HEK293T (cell line): ENCODE data around the gene MLLT11.
A peak's percentile ranks its signal among the peaks of the same experiment; 100 is the strongest.

ENCODE experiments used
- CTCF ChIA-PET: fragments of 350-600 bp; formaldehyde crosslinking; extraction: SDS; loops from one replicate; lab custom pipeline; 2021; ENCODE audit warnings: antibody characterized with exemption, inconsistent platforms; lab: Yijun Ruan, JAX
- POLR2A ChIA-PET: fragments of 350-600 bp; formaldehyde crosslinking; extraction: SDS; loops from one replicate; lab custom pipeline; 2020; ENCODE audit warnings: antibody characterized with exemption, inconsistent platforms; lab: Yijun Ruan, JAX
- DNase-seq: peaks from one replicate; pipeline ENCODE4 v3.0.0; 2012; ENCODE audit warnings: mixed read lengths; ENCODE audit errors: extremely low spot score
- ARNT ChIP-seq: fragments of 450-650 bp; IDR thresholded peaks from 2 replicates; pipeline ENCODE4 v1.6.1; 2017; ENCODE audit warnings: mild to moderate bottlenecking
- BHLHE40 ChIP-seq: fragments of 450-650 bp; IDR thresholded peaks from 2 replicates; pipeline ENCODE4 v1.6.1; 2016; ENCODE audit warnings: mild to moderate bottlenecking, moderate library complexity, borderline replicate concordance
- CTBP1 ChIP-seq: fragments of 450-650 bp; IDR thresholded peaks from 2 replicates; pipeline ENCODE4 v1.6.1; 2016; ENCODE audit warnings: borderline replicate concordance
- ELF4 ChIP-seq: fragments of 450-650 bp; IDR thresholded peaks from 2 replicates; pipeline ENCODE4 v1.6.1; 2017; ENCODE audit warnings: antibody characterized with exemption
- FOXA1 ChIP-seq: fragments of 450-650 bp; IDR thresholded peaks from 2 replicates; pipeline ENCODE4 v1.6.1; 2016; ENCODE audit warnings: mild to moderate bottlenecking
- FOXK2 ChIP-seq: fragments of 450-650 bp; IDR thresholded peaks from 2 replicates; pipeline ENCODE4 v1.6.1; 2016; ENCODE audit warnings: mild to moderate bottlenecking
- FOXM1 ChIP-seq: fragments of 450-650 bp; IDR thresholded peaks from 2 replicates; pipeline ENCODE4 v1.6.1; 2017; ENCODE audit warnings: mild to moderate bottlenecking, borderline replicate concordance
- HDGF ChIP-seq: fragments of 450-650 bp; IDR thresholded peaks from 2 replicates; pipeline ENCODE4 v1.6.1; 2017; ENCODE audit warnings: antibody characterized with exemption, borderline replicate concordance
- L3MBTL2 ChIP-seq: fragments of 450-650 bp; conservative IDR thresholded peaks from 2 replicates; pipeline ENCODE4 v1.6.1; 2016; ENCODE audit warnings: mild to moderate bottlenecking
- LEF1 ChIP-seq: fragments of 450-650 bp; IDR thresholded peaks from 2 replicates; pipeline ENCODE4 v1.6.1; 2017; ENCODE audit warnings: mild to moderate bottlenecking, borderline replicate concordance
- NFRKB ChIP-seq: fragments of 450-650 bp; IDR thresholded peaks from 2 replicates; pipeline ENCODE4 v1.6.1; 2016; ENCODE audit warnings: mild to moderate bottlenecking, moderate library complexity
- PKNOX1 ChIP-seq: fragments of 450-650 bp; IDR thresholded peaks from 2 replicates; pipeline ENCODE4 v1.6.1; 2016
- SP1 ChIP-seq: fragments of 450-650 bp; IDR thresholded peaks from 2 replicates; pipeline ENCODE4 v1.6.1; 2017
- SUZ12 ChIP-seq: fragments of 450-650 bp; IDR thresholded peaks from 2 replicates; pipeline ENCODE4 v1.6.1; 2016; ENCODE audit warnings: mild to moderate bottlenecking
- TARDBP ChIP-seq: fragments of 450-650 bp; IDR thresholded peaks from 2 replicates; pipeline ENCODE4 v1.6.1; 2016
- ZNF384 ChIP-seq: fragments of 450-650 bp; IDR thresholded peaks from 2 replicates; pipeline ENCODE4 v1.6.1; 2016

The MLLT11 gene

GRCh38 chr1:151059109-151060006 lies 839 bp upstream of the MLLT11 start, which contains the start of gene CDC42SE1:
TSS of gene CDC42SE1 (minus strand) at chr1:151059622. CDS start at chr1:151055730, 3,892 bp downstream.
- ChIA-PET CTCF (interaction anchor here (0.6 to 1.1 kb wide), 5 partner anchors 8 to 534 kb away, joined by 3 to 11 read pairs (median 3); no protein-coding TSS in a partner anchor), POLR2A (interaction anchor here (0.7 to 6.6 kb wide), 8 partner anchors 9 to 480 kb away, joined by 3 to 69 read pairs (median 4); partner anchors contain the start of genes C1orf56, GABPB2 and MCL1)
- peak; percentile 93 for DNase-seq
- TF ChIP-seq ZNF384, result no peak
- TF ChIP-seq ELF4, result peak; percentile 42; the same call in 1 of the 2 replicates

- DNase-seq, result no peak
- POLR2A ChIA-PET, result interaction anchor here (1.5 to 6.6 kb wide), 5 partner anchors 10 to 129 kb away, joined by 3 to 69 read pairs (median 10); partner anchors contain the start of genes C1orf56, GABPB2, MINDY1 and VPS72
- TF ChIP-seq BHLHE40 (no peak), PKNOX1 (no peak), L3MBTL2 (no peak), FOXA1 (no peak), SUZ12 (no peak), FOXM1 (no peak), SP1 (no peak), LEF1 (no peak), ELF4 (no peak), FOXK2 (no peak), TARDBP (no peak), NFRKB (no peak), HDGF (no peak), ZNF384 (no peak), ARNT (no peak), CTBP1 (no peak)
- CTCF ChIA-PET, result interaction anchor here (0.6 to 0.9 kb wide), 4 partner anchors 37 to 235 kb away, joined by 3 to 4 read pairs (median 3); partner anchors contain the start of gene TNFAIP8L2
Measured at GRCh38 chr1:151060657-151061421, 642 bp downstream of the MLLT11 start.

- ChIA-PET POLR2A (interaction anchor here (1.5 to 6.6 kb wide), 5 partner anchors 9 to 128 kb away, joined by 3 to 69 read pairs (median 10); partner anchors contain the start of genes C1orf56, GABPB2, MINDY1 and VPS72), CTCF (interaction anchor here (1.3 kb wide), 1 partner anchor 11 kb away, joined by 5 read pairs; no protein-coding TSS in a partner anchor)
Measured at GRCh38 chr1:151061704-151062103, 1.5 kb downstream of the MLLT11 start.

GRCh38 chr1:151062741-151063371 lies 2.7 kb downstream of the MLLT11 start:
- ChIA-PET POLR2A (interaction anchor here (0.7 to 6.6 kb wide), 4 partner anchors 8 to 219 kb away, joined by 3 to 69 read pairs (median 32); partner anchors contain the start of genes C1orf56, GABPB2 and MINDY1), CTCF (interaction anchor here (0.6 to 1.3 kb wide), 5 partner anchors 8 to 67 kb away, joined by 3 to 5 read pairs (median 4); partner anchors contain the start of gene GABPB2)
- TF ChIP-seq ZNF384 (no peak), L3MBTL2 (no peak), SUZ12 (no peak), HDGF (no peak), SP1 (no peak)
- no peak for DNase-seq

More at GRCh38 chr1:151061704-151062103, 1.5 kb downstream of the MLLT11 start:
- no peak for DNase-seq
- TF ChIP-seq ZNF384, result no peak
- TF ChIP-seq FOXM1, result no peak
- TF ChIP-seq NFRKB, result no peak
- TF ChIP-seq ELF4, result no peak
- TF ChIP-seq LEF1, result no peak
- TF ChIP-seq BHLHE40, result no peak

GRCh38 chr1:151065089-151065645 lies 5.0 kb downstream of the MLLT11 start:
- ChIA-PET POLR2A (interaction anchor here (0.7 to 1.0 kb wide), 3 partner anchors 100 to 134 kb away, joined by 3 read pairs; partner anchors contain the start of genes PIP5K1A and VPS72), CTCF (interaction anchor here (0.6 kb wide), 1 partner anchor 21 kb away, joined by 3 read pairs; no protein-coding TSS in a partner anchor)
- TF ChIP-seq HDGF, result no peak
- no peak for TF ChIP-seq LEF1
- TF ChIP-seq SUZ12, result no peak
- no peak for TF ChIP-seq FOXK2
- no peak for TF ChIP-seq ELF4
- no peak for TF ChIP-seq FOXA1
- no peak for TF ChIP-seq BHLHE40
- no peak for TF ChIP-seq NFRKB
- DNase-seq, result no peak

GRCh38 chr1:151067185-151067584 lies 7.0 kb downstream of the MLLT11 start:
- CTCF ChIA-PET, result interaction anchor here (0.9 kb wide), 1 partner anchor 8 kb away, joined by 3 read pairs; the partner anchor contains the start of gene CDC42SE1
- POLR2A ChIA-PET, result interaction anchor here (0.8 to 1.6 kb wide), 2 partner anchors 9 to 122 kb away, joined by 3 to 5 read pairs; partner anchors contain the start of gene VPS72
- TF ChIP-seq TARDBP (no peak), FOXK2 (no peak), SP1 (no peak), LEF1 (no peak), PKNOX1 (no peak)
- no peak for DNase-seq
